ENCODE data around the gene HOXC9.
"Not testable (repeated sequence)": the region's sequence is repeated elsewhere in the genome, so short reads cannot be mapped to it uniquely, and the experiment has no call there.

HOXC9 gene

DNA sequence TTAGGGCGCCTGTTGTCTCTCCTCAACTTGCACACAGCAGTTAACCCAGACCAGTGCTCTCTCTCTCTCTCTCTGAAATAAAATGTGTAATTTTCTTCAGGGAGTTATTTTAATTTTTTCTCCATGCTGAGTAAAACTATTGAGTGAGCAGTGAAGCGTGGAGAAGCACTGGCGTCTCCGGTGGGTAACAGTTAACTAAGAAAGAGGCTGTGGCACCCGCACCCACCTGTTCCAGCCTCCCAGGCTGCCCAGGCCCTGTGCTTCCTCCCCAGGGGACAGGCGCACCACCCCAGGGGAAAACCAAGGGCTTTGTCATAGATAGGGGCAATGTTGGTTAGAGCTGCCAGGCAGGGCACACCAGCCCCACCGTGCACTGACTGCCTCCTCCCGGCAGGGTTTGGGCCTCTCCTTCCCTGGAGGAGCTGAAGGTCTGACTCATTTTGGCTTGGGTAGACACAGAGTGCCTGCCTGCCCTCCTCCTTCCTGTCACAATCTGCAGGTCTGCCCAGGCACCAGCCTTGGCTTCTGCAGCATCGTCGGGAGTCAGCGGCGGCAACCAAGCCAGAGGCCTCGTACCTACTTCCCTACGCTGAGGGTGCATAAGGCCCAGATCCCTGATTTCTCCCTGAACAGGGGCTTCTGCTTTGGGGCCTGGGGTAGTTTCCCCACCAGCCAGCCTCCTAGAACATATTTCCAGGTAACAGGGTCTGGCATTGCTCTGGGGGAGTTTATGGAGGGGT is 36.8 kb downstream of the HOXC9 start:
- no peak for DNase-seq

DNA sequence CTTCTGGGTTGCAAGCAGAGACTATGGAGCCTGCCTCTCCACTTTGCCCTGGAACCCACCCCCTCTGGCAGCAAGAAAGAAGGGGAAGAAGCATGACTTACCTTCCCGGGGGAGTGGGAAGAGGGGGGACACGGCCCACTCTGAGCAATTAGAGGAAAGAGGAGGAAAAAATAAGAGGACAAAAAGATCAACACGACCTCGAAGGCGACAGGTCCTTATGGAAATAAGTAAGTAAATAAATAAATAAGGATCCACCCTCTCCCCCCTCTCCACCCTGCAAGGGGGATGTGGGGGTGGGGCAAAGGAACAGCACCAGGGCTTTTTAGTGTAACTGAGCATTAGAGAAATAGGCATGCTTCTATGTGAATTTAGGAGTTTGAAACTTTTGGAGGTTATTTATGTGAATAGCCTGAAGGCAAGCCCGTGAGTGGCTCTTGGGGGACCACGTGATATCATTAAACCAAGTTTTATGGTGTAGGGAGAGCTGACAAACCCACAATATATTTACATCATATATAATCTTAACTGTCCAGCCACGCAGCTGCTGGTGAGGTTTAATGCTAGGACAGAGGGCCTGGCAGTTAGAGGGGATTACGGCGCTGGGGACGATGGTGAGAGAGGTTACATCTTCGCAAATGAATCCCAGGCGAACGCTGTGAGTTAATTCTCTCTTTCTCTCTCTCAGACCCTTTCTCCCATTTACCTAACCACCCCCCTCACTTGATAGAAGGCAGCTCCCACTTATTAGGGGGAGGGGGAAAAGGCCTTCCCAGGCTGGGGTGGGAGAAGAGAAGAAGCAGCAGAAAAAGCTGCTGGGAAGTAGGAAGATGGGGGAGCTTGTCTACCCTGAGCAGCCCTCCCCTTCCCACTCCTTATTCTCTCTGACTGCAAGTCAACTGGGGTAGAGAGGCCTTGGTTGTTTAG is 37.7 kb downstream of the HOXC9 start:
- no peak for DNase-seq

DNA sequence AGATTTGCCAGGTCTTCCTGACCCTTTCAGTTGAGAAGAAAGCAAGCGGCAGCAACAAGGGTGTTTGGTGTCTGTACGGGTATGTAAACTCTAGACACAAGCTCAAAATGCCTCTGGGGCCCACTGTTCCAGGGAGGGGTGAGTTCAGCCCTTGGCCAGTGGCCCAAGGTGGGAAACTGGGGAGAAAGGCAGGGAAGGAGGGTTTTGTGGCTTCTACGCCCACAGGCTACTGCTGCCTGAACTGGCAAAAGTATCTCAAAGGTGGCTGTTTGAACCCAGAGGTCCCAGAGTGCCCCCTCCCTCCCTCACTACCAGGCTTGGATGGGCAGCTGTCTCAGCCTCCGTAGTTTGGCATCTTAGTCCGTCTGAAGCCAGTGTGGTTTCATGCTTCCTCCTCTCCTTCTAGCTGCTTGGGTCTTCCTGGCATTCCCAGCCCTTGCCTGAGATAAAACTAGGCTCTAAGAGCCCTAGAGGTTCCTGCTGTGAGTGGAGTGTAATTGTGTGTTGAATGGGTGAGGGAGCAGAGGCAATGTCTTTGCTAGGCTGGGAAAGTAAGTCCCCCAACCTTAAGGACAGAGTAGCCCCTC is 38.4 kb downstream of the HOXC9 start:
- no peak for DNase-seq

DNA sequence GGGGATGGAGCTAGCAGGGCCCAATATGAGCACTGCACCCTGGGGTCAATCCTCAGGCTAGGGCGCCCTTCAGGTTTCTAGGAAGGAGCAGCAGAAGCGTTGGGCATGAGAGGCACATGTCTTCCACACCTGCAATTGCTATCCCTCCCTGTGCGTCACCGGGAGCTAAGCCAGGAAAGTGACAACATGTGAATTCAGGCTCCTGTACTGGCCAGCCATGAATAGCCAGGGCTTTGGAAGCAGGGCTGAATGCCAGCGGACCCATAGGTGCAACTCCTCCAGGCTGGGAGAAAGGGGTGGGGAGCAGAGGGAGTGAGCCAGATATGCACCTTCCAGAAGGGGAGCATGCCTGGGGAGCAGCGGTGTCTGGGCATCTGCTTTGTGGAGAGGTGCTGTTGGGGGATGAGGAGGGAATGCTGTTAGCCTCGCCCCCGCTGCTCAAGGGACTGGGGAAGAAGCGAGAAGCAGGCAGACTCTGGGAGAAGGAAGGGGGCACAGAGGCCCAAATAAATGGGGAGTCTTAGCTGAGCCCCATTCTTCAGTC is 39.0 kb downstream of the HOXC9 start:
- DNase-seq: no peak

DNA sequence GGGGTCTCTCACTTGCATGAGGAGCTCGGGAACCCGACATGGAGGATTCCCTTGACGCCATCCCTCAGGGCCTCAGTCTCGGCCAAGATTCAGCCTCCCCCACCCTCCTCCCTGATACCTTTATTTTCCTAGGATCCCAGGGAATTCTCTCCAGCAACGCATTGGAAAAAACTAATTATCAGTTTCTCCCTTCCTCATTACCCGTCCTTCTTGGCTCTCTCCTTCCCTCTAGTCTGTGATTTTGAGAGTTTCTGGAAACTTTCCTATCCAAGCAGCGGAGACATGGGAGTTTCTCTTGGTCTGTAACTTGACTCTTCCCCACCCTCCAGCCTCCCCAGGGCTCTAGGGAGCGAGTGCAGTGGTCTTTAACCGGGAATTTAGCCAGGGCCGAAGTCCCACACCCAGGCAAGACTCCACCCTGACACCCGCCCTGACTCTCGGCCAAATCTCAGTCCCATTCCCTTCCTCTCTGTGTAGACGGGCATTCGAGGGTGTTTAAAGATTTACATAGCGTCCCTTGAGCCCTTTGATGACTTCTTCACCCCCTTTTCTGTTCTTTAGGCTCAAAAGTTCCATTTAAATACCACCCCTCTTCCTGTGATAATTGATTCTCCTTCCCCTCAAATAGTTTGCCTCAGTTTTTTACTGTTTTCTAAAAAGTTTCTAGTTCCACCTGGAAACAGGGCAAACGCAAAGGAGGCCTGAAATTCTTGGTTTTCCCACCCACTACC is 39.6 kb downstream of the HOXC9 start:
- no peak for DNase-seq

DNA sequence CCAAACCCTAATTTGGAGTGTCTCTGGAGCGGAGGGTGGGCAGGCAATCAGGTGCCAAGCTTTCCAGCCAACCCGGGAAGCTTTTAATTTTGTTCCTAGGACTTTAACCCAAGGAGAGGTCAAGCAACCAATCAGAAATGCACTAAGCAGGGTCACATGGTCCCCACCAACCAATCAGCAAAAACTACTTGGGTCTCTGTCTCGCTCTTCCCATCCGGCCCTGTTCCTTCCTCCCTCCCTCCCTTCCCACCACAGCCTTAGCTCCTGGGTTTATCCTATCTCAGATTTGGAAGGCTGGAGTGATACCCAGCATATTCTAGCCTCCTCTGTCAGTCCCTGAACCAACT is 40.2 kb downstream of the HOXC9 start:
- no peak for DNase-seq

DNA sequence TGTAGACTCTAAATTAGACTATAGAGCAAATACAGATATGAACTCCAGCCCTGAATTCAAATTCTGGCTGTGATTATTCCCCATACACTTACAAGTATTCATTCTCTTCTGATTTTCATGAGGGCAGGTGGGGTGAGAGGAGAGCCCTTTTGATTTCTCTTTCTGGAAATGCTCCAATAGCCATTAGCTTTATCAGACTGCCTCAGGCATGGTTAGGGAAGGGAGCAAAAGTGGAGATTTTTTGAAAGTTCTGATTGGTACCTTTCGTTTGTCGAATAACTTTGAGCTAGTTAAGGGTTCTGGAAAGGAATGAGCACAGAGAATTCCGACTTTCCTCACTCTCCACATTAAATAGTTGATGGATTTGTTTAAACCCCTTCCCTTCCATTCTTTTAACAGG is 40.7 kb downstream of the HOXC9 start:
- DNase-seq: no peak

DNA sequence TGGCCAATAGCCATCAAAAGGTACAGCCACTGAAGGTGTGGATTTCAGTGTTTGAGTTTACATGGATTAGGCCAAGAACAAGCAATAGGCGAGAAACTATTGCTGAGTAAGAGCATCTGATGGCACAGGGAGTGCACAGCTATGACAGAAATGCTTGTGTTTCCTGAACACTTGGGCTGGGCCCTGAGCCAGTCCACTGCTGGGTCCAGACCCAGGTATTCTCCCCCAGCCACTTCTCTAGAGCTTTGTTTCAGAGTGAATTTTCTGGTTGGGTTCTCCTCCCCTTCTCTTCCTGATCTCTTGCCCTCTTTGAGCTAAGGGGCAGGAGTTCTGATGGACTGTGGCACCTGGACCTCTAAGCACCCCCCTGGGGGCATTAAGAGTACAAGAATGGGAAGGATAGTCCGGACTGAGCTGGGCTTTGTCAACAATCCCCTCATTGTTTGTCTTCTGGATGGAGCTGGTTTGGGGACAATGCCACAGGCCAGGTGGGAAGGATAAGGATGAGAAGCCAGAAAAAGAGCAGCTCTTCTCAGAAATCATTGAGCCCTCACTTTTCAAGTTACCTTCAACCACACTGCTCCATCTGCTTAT is 41.2 kb downstream of the HOXC9 start:
- no peak for DNase-seq

DNA sequence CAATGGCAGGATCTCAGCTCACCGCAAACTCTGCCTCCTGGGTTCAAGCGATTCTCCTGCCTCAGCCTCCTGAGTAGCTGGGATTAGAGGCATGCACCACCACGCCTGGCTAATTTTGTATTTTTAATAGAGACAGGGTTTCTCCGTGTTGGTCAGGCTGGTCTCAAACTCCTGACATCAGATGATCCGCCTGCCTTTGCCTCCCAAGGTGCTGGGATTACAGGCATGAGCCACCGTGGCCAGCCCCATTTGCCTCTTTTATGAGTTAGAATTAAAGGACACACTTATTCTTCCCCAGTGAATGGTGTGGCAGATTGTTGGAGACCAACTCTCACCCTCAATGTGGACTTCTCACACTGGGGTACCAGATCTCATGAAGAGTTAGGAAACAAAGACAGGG is 42.1 kb downstream of the HOXC9 start:
- not testable (repeated sequence) for DNase-seq

DNA sequence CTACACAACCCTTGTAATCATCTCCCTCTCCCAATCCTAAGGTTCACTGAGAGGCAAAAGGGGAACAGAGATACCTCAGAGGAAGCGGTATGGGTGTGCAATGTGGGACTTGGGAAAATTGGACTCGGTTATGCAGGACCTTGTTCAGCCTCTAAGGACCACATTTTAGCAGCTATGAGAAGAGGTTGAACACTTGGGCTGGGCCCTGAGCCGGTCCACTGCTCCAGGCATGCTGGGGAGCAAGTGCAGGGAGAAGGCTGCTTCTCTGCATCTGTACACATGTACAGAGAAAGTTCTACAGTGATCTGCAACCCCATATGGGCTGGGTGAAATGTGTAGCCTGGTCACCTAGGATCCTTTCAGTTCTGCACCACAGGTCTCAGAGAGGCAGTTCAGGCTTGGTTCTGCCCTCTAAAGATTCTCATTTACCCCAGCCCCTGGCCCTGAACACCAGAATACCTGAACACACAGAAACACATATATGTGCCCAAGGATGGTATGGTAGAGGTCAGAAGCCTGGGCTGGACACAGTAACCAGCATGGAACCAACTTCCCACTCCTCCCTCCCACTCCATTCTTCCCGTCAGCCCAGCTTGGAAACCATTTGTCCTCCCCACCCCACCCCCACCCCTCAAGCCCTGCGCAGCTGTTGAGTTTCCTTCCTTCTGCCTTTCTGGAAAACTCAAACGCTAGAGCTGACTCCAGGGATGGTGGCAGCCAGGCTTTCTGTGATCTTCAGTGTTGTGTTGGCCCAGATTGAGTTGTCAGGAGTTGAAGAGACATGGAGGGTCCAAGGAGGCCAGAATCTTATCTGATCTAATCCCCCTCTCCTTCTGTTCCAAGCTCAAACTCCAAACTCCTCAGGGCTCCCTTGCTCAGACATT is 43.3 kb downstream of the HOXC9 start:
- no peak for DNase-seq

DNA sequence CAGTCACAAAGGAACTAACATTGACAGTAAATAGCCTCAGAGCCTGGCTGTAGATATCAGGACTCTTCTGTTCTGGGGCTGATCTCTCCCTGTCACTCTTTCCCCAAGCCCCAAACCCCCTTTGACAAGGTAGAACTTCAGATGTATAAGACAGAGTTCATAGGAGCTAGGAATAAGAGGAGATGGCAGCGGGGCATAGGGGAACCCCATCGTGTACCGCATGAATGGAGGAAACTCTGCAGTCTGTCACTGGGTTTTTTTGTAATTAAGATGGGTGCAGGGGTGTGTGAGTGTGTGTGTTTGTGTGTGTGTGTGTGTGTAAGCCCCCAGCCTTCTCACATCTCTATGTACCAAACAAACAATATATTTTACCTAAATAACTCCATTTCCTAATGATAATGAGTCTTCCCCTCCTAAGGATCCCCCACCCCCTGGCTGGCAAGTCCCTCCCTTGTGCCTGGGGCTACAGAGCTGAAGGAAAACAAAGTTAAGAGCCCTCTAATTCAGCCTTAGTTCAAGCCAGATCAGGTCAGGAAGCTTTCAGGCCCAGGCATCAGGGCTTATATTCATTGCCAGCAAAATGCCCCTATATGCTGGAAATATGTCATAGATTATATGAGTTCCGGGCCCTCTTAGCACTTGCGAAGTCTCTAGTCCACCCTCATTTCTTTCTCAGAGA is 44.6 kb downstream of the HOXC9 start:
- no peak for DNase-seq

DNA sequence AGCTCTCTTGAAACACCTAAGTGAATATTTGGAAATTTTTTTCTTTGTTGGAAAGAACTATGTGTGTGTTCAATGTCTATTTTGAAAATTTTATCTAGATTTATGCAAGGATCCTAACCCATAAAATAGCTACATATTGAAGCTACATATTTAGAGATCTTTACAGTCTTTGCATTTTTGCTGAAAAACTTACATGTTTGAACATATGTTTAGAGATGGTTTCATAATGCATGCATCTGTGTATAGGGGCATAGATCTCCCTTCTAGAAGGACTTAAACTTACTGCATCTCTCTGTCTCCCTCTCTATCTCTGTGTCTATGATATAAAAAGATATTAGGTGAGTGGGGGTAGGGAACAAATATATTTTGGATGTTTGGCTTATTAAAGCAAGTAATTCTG is 45.4 kb downstream of the HOXC9 start:
- DNase-seq: no peak

DNA sequence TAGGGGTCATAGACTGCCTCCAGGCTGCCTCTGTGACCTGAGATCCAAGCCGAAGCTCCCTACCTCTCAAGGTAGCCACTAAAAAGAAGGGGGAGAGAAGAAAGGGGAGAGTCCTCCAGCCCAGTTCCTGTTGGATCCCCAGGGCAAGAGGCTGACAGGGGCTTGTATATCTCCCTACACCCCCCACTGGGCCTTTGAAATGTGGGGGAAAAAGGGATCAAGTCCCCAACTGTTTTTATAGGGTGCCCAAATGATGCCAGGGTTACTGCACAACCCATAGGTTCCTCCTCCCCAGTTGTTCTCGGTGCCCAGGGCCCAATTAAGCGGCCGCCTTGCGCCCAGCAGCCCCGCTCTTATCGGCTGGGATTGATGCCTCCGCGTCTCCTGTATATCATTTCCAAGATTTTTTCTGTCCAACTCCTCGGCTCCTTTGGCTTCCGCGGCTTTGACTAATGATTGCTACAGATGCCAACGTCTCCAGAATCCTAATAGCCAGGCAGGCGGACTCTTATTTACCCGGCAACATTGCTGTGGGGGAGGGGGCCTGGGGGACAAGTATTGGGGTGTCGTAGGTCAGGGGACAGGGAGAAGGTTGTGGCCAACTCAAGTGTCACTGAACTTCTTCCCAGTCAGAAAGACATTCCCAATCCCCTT is 46.0 kb downstream of the HOXC9 start:
- no peak for DNase-seq

DNA sequence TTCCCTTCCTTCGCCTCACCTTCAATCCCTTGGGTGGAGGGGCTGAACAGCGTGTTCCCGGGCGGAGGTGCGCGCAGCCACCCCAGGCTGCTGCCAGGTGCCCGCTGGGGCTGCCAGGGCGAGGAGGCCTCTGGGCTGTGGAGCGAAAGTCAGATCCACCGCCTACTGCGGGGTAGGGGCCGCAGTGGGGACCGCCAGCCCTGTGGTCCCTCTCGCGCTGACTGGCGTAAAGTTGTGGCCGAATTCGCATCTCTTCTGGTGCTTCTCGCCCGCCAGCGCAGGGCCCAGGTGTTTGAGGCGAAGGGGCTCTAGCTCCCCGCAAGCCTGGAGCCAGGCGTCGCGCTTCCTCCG is 46.8 kb downstream of the HOXC9 start:
- no peak for DNase-seq

DNA sequence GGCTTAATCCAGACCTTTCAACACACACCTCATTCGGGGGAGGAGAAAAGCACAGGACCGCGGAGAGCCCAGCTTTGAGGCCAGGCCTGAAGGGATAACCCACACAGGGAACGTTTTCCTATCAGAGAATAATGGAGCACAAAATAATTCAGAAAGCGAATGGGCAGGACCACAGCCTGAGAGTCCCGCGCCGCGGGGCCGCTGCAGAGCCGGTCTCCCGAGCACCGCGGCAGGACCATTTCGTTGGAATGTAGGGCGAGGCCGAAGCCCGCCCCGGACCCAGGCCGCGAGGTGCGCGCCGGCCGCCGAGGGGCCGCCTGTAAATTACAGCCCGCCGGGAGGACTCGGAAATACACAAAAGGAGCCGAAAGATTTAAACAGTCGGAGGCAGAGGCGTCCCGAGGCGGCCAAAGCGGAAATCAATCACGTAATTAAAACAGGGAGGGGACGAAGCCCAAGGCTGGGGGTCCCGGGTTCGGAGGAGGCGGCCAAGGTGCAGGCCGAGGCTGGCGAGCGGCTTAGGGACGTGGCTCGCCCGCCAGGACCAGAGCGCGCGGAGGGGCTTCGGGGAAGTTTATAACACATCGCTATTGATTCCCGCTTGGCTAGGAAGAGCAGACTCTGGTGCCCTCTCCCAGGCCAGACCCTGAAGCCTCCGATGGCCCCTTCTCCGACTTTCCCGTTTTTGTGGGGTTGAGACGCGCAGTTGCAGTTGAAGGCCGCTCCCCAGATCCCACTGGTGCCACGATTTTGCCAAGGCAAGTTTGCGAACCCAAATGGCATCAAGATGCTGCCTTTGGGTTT is 47.4 kb downstream of the HOXC9 start:
- no peak for DNase-seq

DNA sequence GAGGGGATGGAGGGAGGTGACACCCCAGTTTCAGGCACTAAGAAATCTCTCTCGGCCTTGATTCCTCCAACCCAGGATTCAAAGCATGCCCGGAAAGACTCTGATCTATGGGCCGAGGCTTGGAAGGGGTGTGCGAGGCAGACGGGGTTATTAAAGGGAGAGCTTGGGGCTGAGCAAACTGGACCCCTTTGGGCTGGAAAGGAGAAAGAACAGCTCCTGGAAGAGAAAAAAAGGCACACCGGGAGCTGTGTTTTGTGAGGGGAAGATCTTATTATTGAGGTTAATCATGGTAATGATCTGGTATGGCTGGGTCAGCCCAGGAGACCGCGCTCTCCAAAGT is 48.0 kb downstream of the HOXC9 start:
- DNase-seq: no peak

DNA sequence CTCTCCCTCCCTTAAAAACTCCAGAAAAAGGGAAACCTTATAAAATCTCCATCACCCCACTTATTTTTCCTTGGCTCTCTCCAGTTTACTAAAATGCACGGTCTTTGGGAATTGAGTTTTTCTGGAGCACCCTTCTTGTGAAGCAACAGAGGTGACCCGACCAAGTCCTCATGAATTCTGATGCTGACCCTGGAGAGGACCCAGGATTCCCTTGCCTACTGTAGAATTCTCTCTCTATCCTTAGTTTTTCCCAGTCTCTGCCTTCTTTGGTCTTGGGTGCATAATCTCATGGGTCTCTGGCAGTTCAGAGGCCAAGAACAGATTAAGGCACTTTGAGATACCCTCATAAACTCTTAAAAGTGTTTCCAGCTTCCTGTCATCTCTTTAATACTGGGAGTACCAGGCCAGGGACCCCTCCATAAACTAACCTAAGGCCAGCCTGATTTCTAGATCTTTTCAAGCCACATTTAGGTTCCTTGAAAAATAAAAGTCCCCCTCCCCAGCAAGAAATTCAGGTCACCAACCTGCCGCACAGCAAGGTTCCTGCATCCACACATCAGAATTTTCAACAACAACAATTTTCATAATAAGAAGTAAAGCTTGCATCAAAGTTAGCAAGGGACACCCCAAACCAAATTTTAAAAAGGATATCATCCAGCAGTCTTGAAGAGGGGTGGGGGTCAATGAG is 48.6 kb downstream of the HOXC9 start:
- DNase-seq: no peak

DNA sequence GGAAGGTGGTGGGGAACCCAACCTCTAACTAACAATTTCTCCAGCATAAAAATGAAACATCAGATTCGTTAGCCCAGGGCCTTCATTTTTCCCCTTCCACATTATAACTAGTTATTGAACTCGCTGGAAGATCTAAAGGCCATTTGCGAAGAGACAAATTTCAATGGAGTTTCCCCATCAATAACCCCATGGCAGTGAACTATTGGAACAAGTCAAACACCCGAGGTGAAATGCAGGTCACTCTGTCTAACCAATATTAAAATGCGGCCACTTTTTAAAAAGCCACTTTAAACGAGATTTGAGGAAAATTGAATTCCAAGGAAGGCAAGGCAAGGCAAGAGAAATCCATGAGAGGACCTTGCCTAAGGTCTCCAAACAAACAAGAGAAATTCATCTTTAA is 49.1 kb downstream of the HOXC9 start:
- DNase-seq: no peak

All from amygdala (tissue), 56 donors.